ENCODE measurements around the gene NPIPB9. TPM values are rescaled to one million over a fixed set of nuclear protein-coding genes. Genes with fewer than 3 reads are reported as not detected.

The NPIPB9 gene
- total RNA-seq, 1 experiment from 2014 or later, result 1.4 TPM

DNA sequence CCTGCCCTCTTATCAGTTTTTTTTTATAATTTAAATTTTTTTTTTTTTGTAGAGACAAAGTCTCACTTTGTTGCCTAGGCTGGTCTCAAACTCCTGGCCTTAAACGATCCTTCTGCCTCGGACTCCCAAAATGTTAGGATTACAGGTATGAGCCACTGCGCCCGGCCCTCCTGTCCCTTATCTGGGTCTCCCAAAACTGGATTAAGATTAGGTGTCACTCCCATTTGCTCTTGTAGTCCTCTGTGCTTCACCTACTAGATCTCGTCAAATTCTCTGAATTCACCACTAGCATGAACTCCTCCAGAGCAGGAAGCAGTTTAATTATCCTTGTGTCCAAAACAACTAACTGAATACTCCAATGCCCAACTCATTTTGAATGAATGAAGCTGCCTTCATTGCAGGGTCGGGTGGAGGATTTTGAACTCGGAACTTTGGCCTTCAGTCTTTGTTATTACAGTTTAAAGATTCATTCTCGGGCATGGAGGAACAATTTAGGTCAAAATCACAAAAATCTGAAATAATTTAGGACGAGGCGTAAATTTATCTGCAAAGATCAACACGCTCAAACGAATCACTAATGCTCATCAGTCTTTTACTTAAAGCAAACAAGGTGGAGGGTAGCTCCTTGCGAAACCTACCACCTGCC, 70.4 kb downstream of the NPIPB9 start:
- ATAC-seq (no peak), DNase-seq (ENCODE audit: low spot score) (no peak)
- no peaks in the 10 kb centered on the region for H3K27me3 Mint-ChIP-seq (ENCODE audit: low read depth)
- TF ChIP-seq, protein P1, sequence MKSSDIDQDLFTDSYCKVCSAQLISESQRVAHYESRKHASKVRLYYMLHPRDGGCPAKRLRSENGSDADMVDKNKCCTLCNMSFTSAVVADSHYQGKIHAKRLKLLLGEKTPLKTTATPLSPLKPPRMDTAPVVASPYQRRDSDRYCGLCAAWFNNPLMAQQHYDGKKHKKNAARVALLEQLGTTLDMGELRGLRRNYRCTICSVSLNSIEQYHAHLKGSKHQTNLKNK (CRISPR knock-in tag; IDR thresholded peaks at IDR 0.05), result peak; percentile 35; the same call in 1 of the 2 replicates
- no peak for TF ChIP-seq JUN (CRISPR knock-in tag; IDR thresholded peaks at IDR 0.05)
- ChIA-PET CTCF (interaction anchor here (1.1 to 2.1 kb wide), 3 partner anchors 10 to 124 kb away, joined by 3 to 8 read pairs (median 5); no protein-coding TSS in a partner anchor), POLR2A (interaction anchor here (0.5 to 1.7 kb wide), 4 partner anchors 10 to 1834 kb away, joined by 3 to 7 read pairs (median 5); partner anchors contain the start of genes SH2B1 and TUFM)
- H3K27ac Mint-ChIP-seq, result peak overlapping the region; percentile 89
- peaks cover 32% of the 10 kb centered on the region for H3K36me3 Mint-ChIP-seq
- H3K4me1 Mint-ChIP-seq, result peaks cover 31% of the 10 kb centered on the region
- H3K4me3 Mint-ChIP-seq, result peak overlapping the region; percentile 74
- H3K9me3 Mint-ChIP-seq, result no peaks in the 10 kb centered on the region

Small RNA genes within 50 kb of the gene (microRNA-seq; reads per million reads assigned to microRNA genes)
- not detected for gene MIR6862-2 (ENCODE audit: borderline number of aligned reads)

Other genes with a start within 250 kb of the NPIPB9 start
- not detected in 3 replicates for gene IL27, start 245.0 kb upstream of the NPIPB9 start, total RNA-seq (2021)
- 0.33 to 1.1 TPM (median 0.66 TPM) in 3 replicates for gene NUPR1, start 212.8 kb upstream of the NPIPB9 start, total RNA-seq (2021)
- gene SGF29, start 197.9 kb upstream of the NPIPB9 start, total RNA-seq (2021), result 15.0 to 23.3 TPM (median 17.1 TPM) in 3 replicates
- gene SULT1A2, start 154.7 kb upstream of the NPIPB9 start, total RNA-seq (2021), result 0.35 to 0.87 TPM (median 0.55 TPM) in 3 replicates
- 3.2 to 5.6 TPM (median 5.4 TPM) in 3 replicates for gene SULT1A1, start 141.7 kb upstream of the NPIPB9 start, total RNA-seq (2021)
- 1.1 to 2.1 TPM (median 1.3 TPM) in 3 replicates for gene NPIPB8, start 113.7 kb upstream of the NPIPB9 start, total RNA-seq (2021)
- gene EIF3C, start 40.3 kb upstream of the NPIPB9 start, total RNA-seq (2021), result 728 to 868 TPM (median 730 TPM) in 3 replicates
- gene ATXN2L, start 71.2 kb downstream of the NPIPB9 start, total RNA-seq (2021), result 210 to 243 TPM (median 225 TPM) in 3 replicates
- gene TUFM, start 94.6 kb downstream of the NPIPB9 start, total RNA-seq (2021), result 233 to 296 TPM (median 252 TPM) in 3 replicates
- gene SH2B1, start 112.1 kb downstream of the NPIPB9 start, total RNA-seq (2021), result 51.6 to 55.3 TPM (median 53.1 TPM) in 3 replicates
- 4.7 to 6.4 TPM (median 5.6 TPM) in 3 replicates for gene ATP2A1, start 126.7 kb downstream of the NPIPB9 start, total RNA-seq (2021)
- 16.5 to 24.0 TPM (median 22.6 TPM) in 3 replicates for gene RABEP2, start 173.5 kb downstream of the NPIPB9 start, total RNA-seq (2021)
- 0.90 to 2.5 TPM (median 2.5 TPM) in 3 replicates for gene CD19, start 180.2 kb downstream of the NPIPB9 start, total RNA-seq (2021)
- gene NFATC2IP, start 199.2 kb downstream of the NPIPB9 start, total RNA-seq (2021), result 60.7 to 66.6 TPM (median 64.0 TPM) in 3 replicates
- 52.4 to 64.4 TPM (median 54.0 TPM) in 3 replicates for gene SPNS1, start 223.0 kb downstream of the NPIPB9 start, total RNA-seq (2021)
- gene LAT, start 233.3 kb downstream of the NPIPB9 start, total RNA-seq (2021), result 2.0 to 5.6 TPM (median 3.5 TPM) in 3 replicates

Measured in WTC11 (cell line).